Gastroesophageal sphincter (tissue), 3 donors: ENCODE results near the gene KCNJ18.
"Not testable (repeated sequence)": the region's sequence is repeated elsewhere in the genome, so short reads cannot be mapped to it uniquely, and the experiment has no call there.

Experiments used
- POLR2A ChIP-seq, 2 donors: fragments of 450-650 bp; IDR thresholded peaks; one replicate each; pipeline ENCODE4 v1.6.1; 2017; ENCODE audit warnings: antibody characterized with exemption in 2 of 2, mild to moderate bottlenecking in 2 of 2, moderate library complexity in 1 of 2
- POLR2AphosphoS5 ChIP-seq: sonication (generic); formaldehyde crosslinking; IDR thresholded peaks from one replicate; pipeline ENCODE4 v1.6.1; 2017; ENCODE audit warnings: antibody characterized with exemption
- TF ChIP-seq, protein P1 (sequence below), 4 experiments: fragments of 200-600 bp in 2 of 4; fragments of 450-650 bp in 2 of 4; sonication (generic) in 1 of 4; IDR thresholded peaks; one replicate each; pipeline ENCODE4 v1.5.1; 2017 to 2019; ENCODE audit warnings: antibody characterized with exemption in 4 of 4, mild to moderate bottlenecking in 2 of 4, moderate library complexity in 2 of 4

DNA sequence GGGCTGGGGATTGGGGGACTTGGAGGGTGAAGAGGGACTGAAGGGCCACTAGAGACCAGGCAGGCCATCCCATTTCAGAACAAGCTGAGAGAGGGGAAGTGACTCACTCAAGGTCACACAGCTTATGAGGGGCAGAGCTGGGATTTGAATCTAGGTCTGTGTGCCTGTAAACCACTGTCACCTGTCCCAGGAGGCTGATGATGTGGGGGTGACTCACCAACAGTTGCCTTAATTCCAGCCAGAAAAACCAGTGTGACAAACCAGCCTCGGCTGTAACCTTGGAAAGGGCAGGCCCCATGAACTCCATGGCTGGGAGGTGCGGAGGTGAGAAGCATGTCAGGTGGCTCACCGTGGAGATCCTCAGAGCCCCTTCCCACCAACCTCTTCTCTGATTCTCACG is 1.6 kb downstream of the KCNJ18 start:
- not testable (repeated sequence) for TF ChIP-seq POLR2A (IDR thresholded peaks at IDR 0.05); POLR2AphosphoS5
- TF ChIP-seq, protein P1, sequence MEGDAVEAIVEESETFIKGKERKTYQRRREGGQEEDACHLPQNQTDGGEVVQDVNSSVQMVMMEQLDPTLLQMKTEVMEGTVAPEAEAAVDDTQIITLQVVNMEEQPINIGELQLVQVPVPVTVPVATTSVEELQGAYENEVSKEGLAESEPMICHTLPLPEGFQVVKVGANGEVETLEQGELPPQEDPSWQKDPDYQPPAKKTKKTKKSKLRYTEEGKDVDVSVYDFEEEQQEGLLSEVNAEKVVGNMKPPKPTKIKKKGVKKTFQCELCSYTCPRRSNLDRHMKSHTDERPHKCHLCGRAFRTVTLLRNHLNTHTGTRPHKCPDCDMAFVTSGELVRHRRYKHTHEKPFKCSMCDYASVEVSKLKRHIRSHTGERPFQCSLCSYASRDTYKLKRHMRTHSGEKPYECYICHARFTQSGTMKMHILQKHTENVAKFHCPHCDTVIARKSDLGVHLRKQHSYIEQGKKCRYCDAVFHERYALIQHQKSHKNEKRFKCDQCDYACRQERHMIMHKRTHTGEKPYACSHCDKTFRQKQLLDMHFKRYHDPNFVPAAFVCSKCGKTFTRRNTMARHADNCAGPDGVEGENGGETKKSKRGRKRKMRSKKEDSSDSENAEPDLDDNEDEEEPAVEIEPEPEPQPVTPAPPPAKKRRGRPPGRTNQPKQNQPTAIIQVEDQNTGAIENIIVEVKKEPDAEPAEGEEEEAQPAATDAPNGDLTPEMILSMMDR (IDR thresholded peaks at IDR 0.05): not testable (repeated sequence)
